ENCODE measurements around the gene APOL1. TPM values are rescaled to one million over a fixed set of nuclear protein-coding genes. Genes with fewer than 3 reads are reported as not detected.

Gene APOL1
- total and polyA plus RNA-seq, 9 of the 15 experiments (the other 6 are each of a cell fraction or from before 2014, with no cell fraction given): 2.5 to 9.7 (median 5.6) TPM

- no peak for TF ChIP-seq ID3 (CRISPR knock-in tag; IDR thresholded peaks at IDR 0.05)
- no peak for TF ChIP-seq ID3 (tag; IDR thresholded peaks at IDR 0.05)
- TF ChIP-seq, protein P1, sequence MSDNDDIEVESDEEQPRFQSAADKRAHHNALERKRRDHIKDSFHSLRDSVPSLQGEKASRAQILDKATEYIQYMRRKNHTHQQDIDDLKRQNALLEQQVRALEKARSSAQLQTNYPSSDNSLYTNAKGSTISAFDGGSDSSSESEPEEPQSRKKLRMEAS (CRISPR knock-in tag; IDR thresholded peaks at IDR 0.05): 0 out of 2 replicates have a peak, but pooled peaks have one; percentile 23
- no peak for TF ChIP-seq STAT6 (CRISPR knock-in tag; IDR thresholded peaks at IDR 0.05)
- TF ChIP-seq ZNF644 (tag; IDR thresholded peaks at IDR 0.05; ENCODE audit: low read depth): no peak
- TF ChIP-seq XRCC4 (IDR thresholded peaks at IDR 0.05; ENCODE audit: extremely low read depth, insufficient read depth, insufficient read length): no peak
- TF ChIP-seq NR4A1 (CRISPR knock-in tag; IDR thresholded peaks at IDR 0.05): no peak
- TF ChIP-seq NR4A1 (tag; IDR thresholded peaks at IDR 0.05): no peak
- TF ChIP-seq MCM2 (IDR thresholded peaks at IDR 0.05; ENCODE audit: low read depth): no peak
- TF ChIP-seq ZNF76 (CRISPR knock-in tag; IDR thresholded peaks at IDR 0.05; ENCODE audit: borderline replicate concordance): no peak
- peak; percentile 81; the same call in 1 of the 2 replicates for TF ChIP-seq STAG1 (CRISPR knock-in tag; IDR thresholded peaks at IDR 0.05; ENCODE audit: borderline replicate concordance)
- TF ChIP-seq CREM (IDR thresholded peaks at IDR 0.05; ENCODE audit: low read depth): 0 out of 2 replicates have a peak, but pooled peaks have one; percentile 37
- TF ChIP-seq ARNT (IDR thresholded peaks at IDR 0.05): no peak
- TF ChIP-seq ZNF41 (CRISPR knock-in tag; conservative IDR thresholded peaks at IDR 0.05): no peak
- TF ChIP-seq RBM14 (IDR thresholded peaks at IDR 0.05; ENCODE audit: borderline replicate concordance, insufficient read depth, low read depth, low read length): no peak
- TF ChIP-seq, protein P2, sequence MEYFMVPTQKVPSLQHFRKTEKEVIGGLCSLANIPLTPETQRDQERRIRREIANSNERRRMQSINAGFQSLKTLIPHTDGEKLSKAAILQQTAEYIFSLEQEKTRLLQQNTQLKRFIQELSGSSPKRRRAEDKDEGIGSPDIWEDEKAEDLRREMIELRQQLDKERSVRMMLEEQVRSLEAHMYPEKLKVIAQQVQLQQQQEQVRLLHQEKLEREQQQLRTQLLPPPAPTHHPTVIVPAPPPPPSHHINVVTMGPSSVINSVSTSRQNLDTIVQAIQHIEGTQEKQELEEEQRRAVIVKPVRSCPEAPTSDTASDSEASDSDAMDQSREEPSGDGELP (CRISPR knock-in tag; IDR thresholded peaks at IDR 0.05; ENCODE audit: borderline replicate concordance): peak; percentile 33; the same call in 1 of the 2 replicates
- TF ChIP-seq, protein P3, sequence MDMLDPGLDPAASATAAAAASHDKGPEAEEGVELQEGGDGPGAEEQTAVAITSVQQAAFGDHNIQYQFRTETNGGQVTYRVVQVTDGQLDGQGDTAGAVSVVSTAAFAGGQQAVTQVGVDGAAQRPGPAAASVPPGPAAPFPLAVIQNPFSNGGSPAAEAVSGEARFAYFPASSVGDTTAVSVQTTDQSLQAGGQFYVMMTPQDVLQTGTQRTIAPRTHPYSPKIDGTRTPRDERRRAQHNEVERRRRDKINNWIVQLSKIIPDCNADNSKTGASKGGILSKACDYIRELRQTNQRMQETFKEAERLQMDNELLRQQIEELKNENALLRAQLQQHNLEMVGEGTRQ (CRISPR knock-in tag; IDR thresholded peaks at IDR 0.05): no peak
- no peak for TF ChIP-seq SP1 (CRISPR knock-in tag; IDR thresholded peaks at IDR 0.05)
- TF ChIP-seq RAD21 (CRISPR knock-in tag; conservative IDR thresholded peaks at IDR 0.05 in 1 of 2, IDR thresholded peaks at IDR 0.05 in 1 of 2): peak; percentile 46 to 81
These were observed 48.5 kb downstream of the APOL1 start (continued) for GRCh38 chr22:36301384-36301828.

All from K562 (cell line).